Activated CD4-positive, alpha-beta T cell treated with anti-CD3 and anti-CD28 coated beads for 36 hours (primary cell): Measurements from ENCODE around the gene TCF25. TPM values are rescaled to one million over a fixed set of nuclear protein-coding genes. Genes with fewer than 3 reads are reported as not detected.

Experiments
- ATAC-seq: fragments of 200-7000 bp; cut with Tn5 transposase; one replicate; pipeline ENCODE4 v1.10.0; 2021; ENCODE audit warnings: mild to moderate bottlenecking, moderate library complexity
- CTCF ChIA-PET: fragments of 350-600 bp; sonication (Branson Sonifier 250); formaldehyde crosslinking; loops from one replicate; lab custom pipeline; 2021; ENCODE audit warnings: antibody characterized with exemption; lab: Charles Lee
- POLR2A ChIA-PET: fragments of 350-600 bp; sonication (Branson Sonifier 250); formaldehyde crosslinking; loops from one replicate; lab custom pipeline; 2021; ENCODE audit warnings: antibody characterized with exemption, inconsistent platforms; lab: Charles Lee
- DNase-seq: peaks from one replicate; pipeline ENCODE4 v3.0.0-alpha.2; 2020
- H3K27ac Mint-ChIP-seq: one replicate; pipeline ENCODE4 v1.8.0; 2021; ENCODE audit warnings: mixed read lengths
- H3K27me3 Mint-ChIP-seq: one replicate; pipeline ENCODE4 v1.8.0; 2021; ENCODE audit warnings: mixed read lengths
- H3K36me3 Mint-ChIP-seq: one replicate; pipeline ENCODE4 v1.8.0; 2021; ENCODE audit warnings: low read depth, mixed read lengths
- H3K4me1 Mint-ChIP-seq: one replicate; pipeline ENCODE4 v1.8.0; 2021; ENCODE audit warnings: mixed read lengths
- H3K4me3 Mint-ChIP-seq: one replicate; pipeline ENCODE4 v1.8.0; 2021; ENCODE audit warnings: mild to moderate bottlenecking, moderate library complexity, mixed read lengths
- H3K9me3 Mint-ChIP-seq: one replicate; pipeline ENCODE4 v1.8.0; 2021; ENCODE audit warnings: low read depth, mixed read lengths
- intact Hi-C, 2 experiments: fragments of 100-400 bp; cut with DNase I in 1 of 2; cut with micrococcal nuclease in 1 of 2; formaldehyde crosslinking; loops; one replicate each; pipeline versions ENCODE4 v1.14.2 to v1.15.1; 2022 to 2024; cut with DNase I, micrococcal nuclease
- total RNA-seq, 2 experiments: library from RNA; stranded (reverse); gene quantifications; one replicate each; pipeline ENCODE4 v1.2.3, GENCODE V29; 2021

The TCF25 gene
- total RNA-seq, 2 experiments from 2014 or later, result 122 to 133 TPM

DNA sequence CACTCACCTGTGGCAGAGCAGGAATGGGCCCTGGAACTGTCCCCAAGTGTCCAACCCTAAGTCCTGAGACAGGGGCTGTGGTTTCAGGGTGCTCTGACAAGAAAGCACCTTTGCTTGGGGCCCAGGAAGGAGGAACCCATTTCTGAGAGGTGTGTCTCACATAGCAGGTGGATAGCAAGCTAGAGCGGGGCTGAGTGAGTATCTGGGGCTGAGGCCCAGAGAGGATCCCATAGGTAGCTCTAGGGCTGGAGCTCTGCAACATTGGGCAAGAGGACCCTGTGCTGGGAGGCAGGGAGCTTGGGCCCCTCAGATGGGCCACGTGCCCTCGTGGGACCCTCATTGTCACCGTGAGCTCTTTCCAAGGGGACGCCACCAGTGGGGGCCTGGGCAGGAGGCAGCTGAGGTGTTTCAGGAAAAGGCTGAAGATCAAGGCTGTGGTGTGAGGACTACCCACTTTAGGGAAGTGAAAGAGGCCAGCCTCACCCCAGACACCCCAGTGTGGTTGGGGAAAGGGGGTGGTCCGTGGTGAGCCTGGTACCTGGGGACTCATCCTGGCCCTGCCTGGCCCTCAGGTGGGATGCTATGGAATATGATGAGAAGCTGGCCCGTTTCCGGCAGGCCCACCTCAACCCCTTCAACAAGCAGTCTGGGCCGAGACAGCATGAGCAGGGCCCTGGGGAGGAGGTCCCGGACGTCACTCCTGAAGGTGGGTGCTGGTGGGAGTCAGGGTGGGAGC is 80.4 kb downstream of the TCF25 start:
- no peak overlapping the region for H3K4me3 Mint-ChIP-seq
- CTCF ChIA-PET, result interaction anchor here (0.6 to 1.0 kb wide), 2 partner anchors 13 to 16 kb away, joined by 3 to 6 read pairs; no protein-coding TSS in a partner anchor
- intact Hi-C loops, result no loop called here

DNA sequence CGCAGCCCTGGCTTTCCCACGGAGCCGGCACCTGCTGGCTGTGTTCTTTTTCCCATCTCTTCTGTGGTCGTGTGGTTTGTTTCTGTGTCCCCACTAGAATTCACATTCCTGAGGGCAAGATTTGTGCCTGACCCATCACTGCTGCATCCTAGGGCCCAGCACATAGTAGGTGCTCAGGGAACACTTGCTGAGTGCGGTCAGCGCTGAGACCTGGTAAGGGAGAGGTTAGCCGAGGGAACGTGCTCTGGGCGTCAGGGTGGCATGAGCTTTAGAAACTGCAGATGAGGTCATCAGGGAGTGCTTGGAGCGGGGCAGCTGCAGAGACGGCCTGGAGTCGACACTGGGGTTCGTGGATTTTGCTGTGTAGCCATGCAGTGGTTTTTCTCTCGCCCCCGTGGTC is 81.1 kb downstream of the TCF25 start:
- DNase-seq (no peak), ATAC-seq (no peak)
- CTCF ChIA-PET, result interaction anchor here (0.6 kb wide), 1 partner anchor 15 kb away, joined by 3 read pairs; no protein-coding TSS in a partner anchor
- intact Hi-C loops, result no loop called here
- H3K4me3 Mint-ChIP-seq, result no peak overlapping the region
- no peak overlapping the region for H3K27ac Mint-ChIP-seq
- peaks cover 19% of the 10 kb centered on the region for H3K36me3 Mint-ChIP-seq
- POLR2A ChIA-PET, result no interaction called here
- no peaks in the 10 kb centered on the region for H3K9me3 Mint-ChIP-seq
- no peaks in the 10 kb centered on the region for H3K4me1 Mint-ChIP-seq
- no peaks in the 10 kb centered on the region for H3K27me3 Mint-ChIP-seq

More for the DNA sequence above, 80.4 kb downstream of the TCF25 start:
- Mint-ChIP-seq H3K27ac (no peak overlapping the region), H3K36me3 (peaks cover 15% of the 10 kb centered on the region), H3K4me1 (no peaks in the 10 kb centered on the region), H3K27me3 (no peaks in the 10 kb centered on the region), H3K9me3 (no peaks in the 10 kb centered on the region)
- DNase-seq (no peak), ATAC-seq (no peak)
- POLR2A ChIA-PET, result no interaction called here

DNA sequence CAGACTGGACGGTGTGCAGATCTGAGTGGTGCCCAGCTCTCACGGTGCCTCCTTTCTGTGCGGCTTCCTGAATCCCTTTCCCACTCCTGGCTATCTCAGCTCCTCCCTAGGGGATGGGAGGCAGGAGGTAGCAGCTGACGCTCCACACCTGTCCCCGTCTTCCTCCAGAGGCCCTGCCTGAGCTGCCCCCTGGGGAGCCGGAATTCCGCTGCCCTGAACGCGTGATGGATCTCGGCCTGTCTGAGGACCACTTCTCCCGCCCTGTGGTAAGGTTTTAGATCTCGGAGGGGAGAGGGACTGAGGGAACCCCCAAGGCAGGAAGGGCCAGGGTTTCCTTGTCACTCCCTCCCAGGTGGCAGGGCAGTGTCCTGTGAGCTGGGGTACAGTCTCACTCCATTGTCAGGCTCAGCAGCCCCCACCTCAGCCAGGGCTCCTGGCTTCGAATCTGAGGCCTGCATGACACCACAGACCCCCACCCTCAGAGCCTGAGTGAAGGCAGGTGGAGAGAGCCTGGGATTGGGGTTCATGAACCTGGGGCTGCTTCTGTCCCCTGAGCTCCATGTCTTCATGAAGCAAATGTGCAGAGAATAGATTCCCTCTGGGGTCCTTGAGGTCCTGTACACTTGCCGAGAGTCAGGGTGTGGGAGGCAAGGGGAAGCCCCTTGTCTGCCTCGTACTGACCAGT is 81.8 kb downstream of the TCF25 start:
- ChIA-PET POLR2A (no interaction called here), CTCF (interaction anchor here (0.6 kb wide), 1 partner anchor 45 kb away, joined by 3 read pairs; no protein-coding TSS in a partner anchor)

DNA sequence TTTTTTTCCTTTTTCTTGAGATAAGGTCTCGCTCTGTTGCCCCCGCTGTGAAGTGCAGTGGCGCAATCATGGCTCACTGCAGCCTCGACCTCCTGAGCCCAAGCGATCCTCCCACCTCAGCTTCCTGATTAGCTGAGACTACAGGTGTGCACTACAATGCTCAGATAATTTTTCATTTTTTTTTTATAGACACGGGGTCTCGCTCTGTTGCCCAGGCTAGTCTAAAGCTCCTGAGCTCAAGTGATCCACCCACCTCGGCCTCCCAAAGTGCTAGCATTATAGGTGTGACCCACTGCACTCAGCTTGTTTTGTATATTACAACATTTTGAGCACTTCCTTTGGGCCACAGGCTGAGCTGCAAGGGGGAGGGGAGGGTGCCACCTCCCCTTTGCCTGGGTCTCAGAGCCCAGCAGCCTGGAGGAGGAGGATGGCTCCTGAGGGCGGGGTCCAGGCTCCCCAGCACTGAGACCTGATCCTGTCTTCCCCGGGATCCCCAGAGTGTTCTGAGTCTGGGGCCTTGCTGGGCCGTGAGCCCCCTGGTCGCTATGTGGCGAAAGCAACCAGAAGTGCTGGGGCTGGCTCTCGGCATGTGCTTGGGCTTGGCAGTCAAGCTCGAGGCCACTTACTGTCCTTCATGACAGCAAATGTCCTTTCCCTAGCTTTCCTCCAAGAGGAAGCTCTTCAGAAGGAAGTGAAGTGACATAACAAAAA is 83.3 kb downstream of the TCF25 start:
- Mint-ChIP-seq H3K9me3 (no peaks in the 10 kb centered on the region), H3K27ac (no peak overlapping the region), H3K4me1 (no peaks in the 10 kb centered on the region), H3K4me3 (no peak overlapping the region), H3K27me3 (no peaks in the 10 kb centered on the region), H3K36me3 (peaks cover 19% of the 10 kb centered on the region)
- intact Hi-C loops, result no loop called here
- POLR2A ChIA-PET, result no interaction called here
- CTCF ChIA-PET, result no interaction called here
- ATAC-seq (no peak), DNase-seq (no peak)

More for the DNA sequence above, 81.8 kb downstream of the TCF25 start:
- peaks cover 19% of the 10 kb centered on the region for H3K36me3 Mint-ChIP-seq
- no peaks in the 10 kb centered on the region for H3K4me1 Mint-ChIP-seq
- intact Hi-C loops, result no loop called here
- no peaks in the 10 kb centered on the region for H3K9me3 Mint-ChIP-seq
- ATAC-seq (no peak), DNase-seq (no peak)
- H3K27me3 Mint-ChIP-seq, result no peaks in the 10 kb centered on the region
- H3K27ac Mint-ChIP-seq, result no peak overlapping the region
- no peak overlapping the region for H3K4me3 Mint-ChIP-seq

DNA sequence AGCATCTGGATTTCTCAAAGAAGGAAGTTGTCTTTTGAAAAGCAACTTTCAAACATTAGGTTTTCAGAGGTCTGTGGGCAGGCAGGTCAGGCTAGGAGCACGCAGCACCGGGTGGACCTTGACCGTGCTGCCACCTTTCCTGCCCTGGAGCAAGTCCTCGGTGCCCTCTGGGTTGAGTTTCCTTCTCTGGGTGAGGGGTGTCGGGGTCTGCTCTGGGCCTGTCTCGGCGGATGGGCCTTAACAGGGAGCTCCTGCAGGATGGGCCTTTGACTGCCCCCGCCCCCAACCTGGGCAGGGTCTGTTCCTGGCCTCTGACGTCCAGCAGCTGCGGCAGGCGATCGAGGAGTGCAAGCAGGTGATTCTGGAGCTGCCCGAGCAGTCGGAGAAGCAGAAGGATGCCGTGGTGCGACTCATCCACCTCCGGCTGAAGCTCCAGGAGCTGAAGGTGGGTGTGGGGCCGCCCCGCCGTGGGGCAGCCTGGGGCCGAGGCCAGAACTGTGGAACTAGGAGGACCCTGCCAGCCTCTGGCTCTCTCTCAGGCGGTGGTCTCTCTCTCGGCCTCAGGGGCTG is 83.9 kb downstream of the TCF25 start:
- no peak for ATAC-seq
- Mint-ChIP-seq H3K27ac (no peak overlapping the region), H3K9me3 (no peaks in the 10 kb centered on the region), H3K27me3 (no peaks in the 10 kb centered on the region), H3K4me1 (no peaks in the 10 kb centered on the region), H3K36me3 (peaks cover 18% of the 10 kb centered on the region), H3K4me3 (no peak overlapping the region)
- DNase-seq, result no peak
- intact Hi-C loops, result no loop called here
- POLR2A ChIA-PET, result no interaction called here
- CTCF ChIA-PET, result no interaction called here

DNA sequence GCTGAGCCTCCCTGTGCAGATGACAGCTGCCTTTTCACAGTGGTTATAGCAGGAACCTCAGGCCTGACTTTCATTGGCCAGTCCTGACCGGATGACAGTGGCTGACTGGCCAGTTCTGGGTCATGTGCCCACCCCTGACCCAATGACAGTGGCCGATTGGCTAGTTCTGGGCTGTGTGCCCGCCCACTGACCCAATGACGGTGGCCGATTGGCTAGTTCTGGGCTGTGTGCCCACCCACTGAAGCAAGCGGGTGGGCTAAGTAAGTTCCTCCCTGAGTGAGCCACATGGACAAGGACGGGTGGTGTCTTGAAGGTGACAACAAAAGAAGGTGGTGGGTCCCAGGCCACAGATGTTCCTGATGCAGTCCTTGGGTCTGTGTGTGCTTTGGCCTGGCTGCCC is 84.7 kb downstream of the TCF25 start:
- ChIA-PET POLR2A (no interaction called here), CTCF (interaction anchor here (0.6 kb wide), 1 partner anchor 96 kb away, joined by 3 read pairs; no protein-coding TSS in a partner anchor)
- no peaks in the 10 kb centered on the region for H3K4me1 Mint-ChIP-seq
- intact Hi-C loops, result no loop called here
- H3K27ac Mint-ChIP-seq, result no peak overlapping the region
- H3K36me3 Mint-ChIP-seq, result peaks cover 18% of the 10 kb centered on the region
- H3K9me3 Mint-ChIP-seq, result no peaks in the 10 kb centered on the region
- H3K27me3 Mint-ChIP-seq, result no peaks in the 10 kb centered on the region
- ATAC-seq (peak; percentile 69), DNase-seq (peak; percentile 16)
- no peak overlapping the region for H3K4me3 Mint-ChIP-seq

DNA sequence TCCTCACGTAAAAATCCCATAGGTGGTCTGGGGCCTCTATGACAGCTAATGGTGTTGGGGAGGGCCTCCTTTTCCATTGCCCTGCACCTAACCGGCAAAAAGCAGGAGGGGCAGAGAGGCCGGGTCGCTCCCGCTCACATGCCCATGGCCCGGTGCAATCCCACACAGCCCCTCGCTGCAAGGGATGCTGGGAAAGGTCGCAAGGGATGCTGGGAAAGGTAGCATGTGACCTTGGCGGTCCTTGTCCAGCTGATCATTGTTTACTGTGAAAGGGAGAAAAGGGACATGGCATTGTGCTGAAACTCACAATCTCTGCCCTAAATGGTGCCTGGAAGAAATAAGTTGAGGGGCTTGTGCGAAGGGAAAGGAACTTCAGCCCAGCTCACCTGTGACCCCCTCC is 85.2 kb downstream of the TCF25 start:
- peaks cover 18% of the 10 kb centered on the region for H3K36me3 Mint-ChIP-seq
- H3K9me3 Mint-ChIP-seq, result no peaks in the 10 kb centered on the region
- ChIA-PET CTCF (interaction anchor here (0.6 kb wide), 1 partner anchor 97 kb away, joined by 3 read pairs; no protein-coding TSS in a partner anchor), POLR2A (no interaction called here)
- H3K4me1 Mint-ChIP-seq, result no peaks in the 10 kb centered on the region
- ATAC-seq (no peak), DNase-seq (no peak)
- H3K4me3 Mint-ChIP-seq, result no peak overlapping the region
- intact Hi-C loops, result no loop called here
- H3K27me3 Mint-ChIP-seq, result no peaks in the 10 kb centered on the region
- no peak overlapping the region for H3K27ac Mint-ChIP-seq

DNA sequence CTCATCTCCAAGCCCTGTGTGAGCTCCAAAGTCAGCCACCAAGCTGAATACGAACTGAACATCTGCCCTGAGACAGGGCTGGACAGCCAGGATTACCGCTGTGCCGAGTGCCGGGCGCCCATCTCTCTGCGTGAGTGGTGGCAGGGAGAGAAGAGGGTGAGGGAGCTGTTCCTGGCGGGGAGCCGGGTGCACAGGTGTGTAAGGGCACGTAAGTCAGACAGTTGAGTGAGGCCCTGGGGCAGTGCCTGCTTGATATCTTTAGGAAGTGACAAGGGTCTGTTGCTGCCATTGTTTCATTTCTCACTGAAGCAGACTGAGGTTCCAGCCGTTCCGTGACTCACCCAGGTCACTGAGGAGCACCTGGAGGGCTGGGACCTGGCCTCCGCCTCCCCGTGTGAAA is 87.6 kb downstream of the TCF25 start:
- Mint-ChIP-seq H3K27ac (no peak overlapping the region), H3K4me1 (no peaks in the 10 kb centered on the region), H3K27me3 (no peaks in the 10 kb centered on the region), H3K36me3 (peaks cover 16% of the 10 kb centered on the region), H3K9me3 (no peaks in the 10 kb centered on the region), H3K4me3 (no peak overlapping the region)
- DNase-seq (no peak), ATAC-seq (no peak)
- intact Hi-C loops, result no loop called here
- CTCF ChIA-PET, result no interaction called here
- POLR2A ChIA-PET, result no interaction called here

Other genes starting within 250 kb of the TCF25 start
- gene CHMP1A, start 215.9 kb upstream of the TCF25 start, total RNA-seq, result 10 to 100 TPM; 37.9 to 67.3 TPM
- 10 to 100 TPM in 1 of 2 experiments, 1 to 10 TPM in 1; 6.8 to 11.6 TPM for gene SPATA33, start 215.8 kb upstream of the TCF25 start, total RNA-seq
- 10 to 100 TPM; 78.1 to 89.8 TPM for gene CDK10, start 186.9 kb upstream of the TCF25 start, total RNA-seq
- gene SPATA2L, start 171.9 kb upstream of the TCF25 start, total RNA-seq, result 1 to 10 TPM; 4.9 to 6.5 TPM
- gene VPS9D1, start 152.7 kb upstream of the TCF25 start, total RNA-seq, result 1 to 10 TPM; 2.0 to 2.6 TPM
- gene ZNF276, start 152.1 kb upstream of the TCF25 start, total RNA-seq, result 10 to 100 TPM; 21.3 to 24.8 TPM
- gene FANCA, start 56.9 kb upstream of the TCF25 start, total RNA-seq, result 10 to 100 TPM; 91.5 to 94.4 TPM
- gene SPIRE2, start 45.1 kb upstream of the TCF25 start, total RNA-seq, result 1 to 10 TPM; 1.1 to 1.5 TPM
- 1 to 10 TPM; 1.2 to 2.0 TPM for gene MC1R, start 45.3 kb downstream of the TCF25 start, total RNA-seq
- under 1 TPM; 0.40 to 0.43 TPM for gene TUBB3, start 49.8 kb downstream of the TCF25 start, total RNA-seq
- 10 to 100 TPM; 21.1 to 25.9 TPM for gene DEF8, start 75.2 kb downstream of the TCF25 start, total RNA-seq
- 1 to 10 TPM; 1.2 to 1.5 TPM for gene DBNDD1, start 145.9 kb downstream of the TCF25 start, total RNA-seq
- not detected for gene PRDM7, start 203.7 kb downstream of the TCF25 start, total RNA-seq